Liver (tissue), 3 donors: ENCODE data around the gene JCAD.

Experiments
- CTCF ChIP-seq: fragments of 150-350 bp; IDR thresholded peaks from 2 replicates; pipeline ENCODE4 v1.5.1; 2017; ENCODE audit warnings: improper control_type of control experiment, low read depth, low read length; ENCODE audit not compliant: missing input control
- EGR1 ChIP-seq, 2 donors: IDR thresholded peaks; 2 replicates each; pipeline ENCODE4 v1.6.1; 2016 to 2018; ENCODE audit warnings: antibody characterized with exemption in 2 of 2, low read depth in 2 of 2
- donor health status: healthy.
- donor health status: healthy.

GRCh38 chr10:30047924-30048531 lies 11.4 kb downstream of the JCAD start:
- TF ChIP-seq CTCF: no peak
- TF ChIP-seq EGR1 (IDR thresholded peaks at IDR 0.05; ENCODE audit: low read depth in 2 of 2): no peak
